OCI-LY3 (cell line): ENCODE results near the gene AK4.

Experiments used
- H2AFZ ChIP-seq: fragments of 200-600, 300-600 bp; shearing (Covaris generic); 2 replicates; pipeline ENCODE4 v1.6.0; 2014; ENCODE audit warnings: antibody characterized with exemption, low read depth, low read length
- H3K27ac ChIP-seq: fragments of 200-600, 300-600 bp; sonication (generic); 2 replicates; pipeline ENCODE4 v1.5.1; 2014; ENCODE audit warnings: mild to moderate bottlenecking, low read length, moderate library complexity, mixed read lengths
- H3K27me3 ChIP-seq: fragments of 200-600, 300-600 bp; sonication (generic); 2 replicates; pipeline ENCODE4 v1.6.1; 2014; ENCODE audit warnings: low read depth, low read length, mixed read lengths
- H3K36me3 ChIP-seq: fragments of 200-600, 300-600 bp; sonication (generic); replicated peaks from 2 replicates; pipeline ENCODE3; 2014; ENCODE audit warnings: low read depth, low read length, mixed read lengths
- H3K4me1 ChIP-seq: fragments of 300-600, 200-600 bp; sonication (generic); 2 replicates; pipeline ENCODE4 v1.6.1; 2014; ENCODE audit warnings: low read length, mixed read lengths
- H3K4me2 ChIP-seq: fragments of 200-600, 300-600 bp; sonication (generic); 2 replicates; pipeline ENCODE4 v1.6.1; 2014; ENCODE audit warnings: low read length, mixed read lengths
- H3K4me3 ChIP-seq: fragments of 300-600, 200-600 bp; sonication (generic); 2 replicates; pipeline ENCODE4 v1.5.1; 2014; ENCODE audit warnings: antibody characterized with exemption, mild to moderate bottlenecking, low read length, moderate library complexity
- H3K79me2 ChIP-seq: fragments of 300-600, 200-600 bp; shearing (Covaris generic); 2 replicates; pipeline ENCODE4 v1.6.1; 2014; ENCODE audit warnings: mild to moderate bottlenecking, low read length, mixed read lengths
- H3K9ac ChIP-seq: fragments of 300-600, 200-600 bp; shearing (Covaris generic); 2 replicates; pipeline ENCODE4 v1.6.0; 2014; ENCODE audit warnings: mild to moderate bottlenecking, low read length, moderate library complexity
- H3K9me3 ChIP-seq: fragments of 200-600, 300-600 bp; shearing (Covaris generic); 2 replicates; pipeline ENCODE4 v1.6.1; 2014; ENCODE audit warnings: low read length, mixed read lengths; ENCODE audit not compliant: insufficient read depth
- H4K20me1 ChIP-seq: fragments of 200-600, 300-600 bp; sonication (generic); 2 replicates; pipeline ENCODE4 v1.6.1; 2016; ENCODE audit warnings: low read length, mixed read lengths; ENCODE audit not compliant: insufficient read depth
- CTCF ChIP-seq: fragments of 200-600, 300-600 bp; sonication (generic); IDR thresholded peaks from 2 replicates; pipeline ENCODE4 v1.5.1; 2014; ENCODE audit warnings: antibody characterized with exemption, low read length, low read depth
- EZH2phosphoT487 ChIP-seq: fragments of 200-600 bp; shearing (Covaris generic); IDR thresholded peaks from 2 replicates; pipeline ENCODE4 v1.6.1; 2018; ENCODE audit warnings: antibody characterized with exemption, mixed run types, low read depth

The AK4 gene

GRCh38 chr1:65166572-65167305 lies 18.7 kb downstream of the AK4 start:
- Histone ChIP-seq H3K4me2 (peak overlapping the region; percentile 5; the same call in 1 of the 2 replicates), H4K20me1 (peaks cover 27% of the 10 kb centered on the region), H3K9me3 (no peaks in the 10 kb centered on the region), H2AFZ (no peak overlapping the region), H3K4me1 (peaks cover 23% of the 10 kb centered on the region), H3K9ac (no peak overlapping the region), H3K79me2 (peaks cover 49% of the 10 kb centered on the region), H3K36me3 (no peaks in the 10 kb centered on the region), H3K4me3 (no peak overlapping the region), H3K27me3 (no peaks in the 10 kb centered on the region), H3K27ac (peak overlapping the region; percentile 16; the same call in 1 of the 2 replicates)
- TF ChIP-seq EZH2phosphoT487 = no peak
- no peak for TF ChIP-seq CTCF

GRCh38 chr1:65167586-65168242 lies 19.7 kb downstream of the AK4 start:
- TF ChIP-seq EZH2phosphoT487 (no peak), CTCF (no peak)
- no peaks in the 10 kb centered on the region for H3K36me3 ChIP-seq
- no peak overlapping the region for H3K4me3 ChIP-seq
- no peaks in the 10 kb centered on the region for H3K27me3 ChIP-seq
- H4K20me1 ChIP-seq = peaks cover 25% of the 10 kb centered on the region
- no peak overlapping the region for H3K9ac ChIP-seq
- H3K4me2 ChIP-seq = no peak overlapping the region
- peaks cover 23% of the 10 kb centered on the region for H3K4me1 ChIP-seq
- no peak overlapping the region for H2AFZ ChIP-seq
- H3K9me3 ChIP-seq = no peaks in the 10 kb centered on the region
- no peak overlapping the region for H3K27ac ChIP-seq
- H3K79me2 ChIP-seq = peaks cover 45% of the 10 kb centered on the region

- H3K27ac ChIP-seq = no peak overlapping the region
- no peaks in the 10 kb centered on the region for H3K27me3 ChIP-seq
- peaks cover 50% of the 10 kb centered on the region for H3K79me2 ChIP-seq
- TF ChIP-seq CTCF (no peak), EZH2phosphoT487 (no peak)
- H3K9ac ChIP-seq = no peak overlapping the region
- no peak overlapping the region for H2AFZ ChIP-seq
- no peaks in the 10 kb centered on the region for H3K36me3 ChIP-seq
- H3K4me1 ChIP-seq = peaks cover 24% of the 10 kb centered on the region
- no peaks in the 10 kb centered on the region for H3K9me3 ChIP-seq
- H4K20me1 ChIP-seq = peaks cover 35% of the 10 kb centered on the region
- no peak overlapping the region for H3K4me2 ChIP-seq
- no peak overlapping the region for H3K4me3 ChIP-seq
Observed at GRCh38 chr1:65168867-65169266, 20.9 kb downstream of the AK4 start.

GRCh38 chr1:65170511-65171142 lies 22.6 kb downstream of the AK4 start:
- H3K27ac ChIP-seq = no peak overlapping the region
- H3K4me2 ChIP-seq = no peak overlapping the region
- no peaks in the 10 kb centered on the region for H3K9me3 ChIP-seq
- peaks cover 49% of the 10 kb centered on the region for H3K79me2 ChIP-seq
- H3K9ac ChIP-seq = no peak overlapping the region
- H3K4me1 ChIP-seq = peaks cover 20% of the 10 kb centered on the region
- H3K36me3 ChIP-seq = no peaks in the 10 kb centered on the region
- TF ChIP-seq CTCF (no peak), EZH2phosphoT487 (no peak)
- peaks cover 49% of the 10 kb centered on the region for H4K20me1 ChIP-seq
- no peaks in the 10 kb centered on the region for H3K27me3 ChIP-seq
- no peak overlapping the region for H2AFZ ChIP-seq
- no peak overlapping the region for H3K4me3 ChIP-seq
